ENCODE results near the gene KCNMA1.
"Not testable (repeated sequence)": the region's sequence is repeated elsewhere in the genome, so short reads cannot be mapped to it uniquely, and the experiment has no call there.

The KCNMA1 gene

DNA sequence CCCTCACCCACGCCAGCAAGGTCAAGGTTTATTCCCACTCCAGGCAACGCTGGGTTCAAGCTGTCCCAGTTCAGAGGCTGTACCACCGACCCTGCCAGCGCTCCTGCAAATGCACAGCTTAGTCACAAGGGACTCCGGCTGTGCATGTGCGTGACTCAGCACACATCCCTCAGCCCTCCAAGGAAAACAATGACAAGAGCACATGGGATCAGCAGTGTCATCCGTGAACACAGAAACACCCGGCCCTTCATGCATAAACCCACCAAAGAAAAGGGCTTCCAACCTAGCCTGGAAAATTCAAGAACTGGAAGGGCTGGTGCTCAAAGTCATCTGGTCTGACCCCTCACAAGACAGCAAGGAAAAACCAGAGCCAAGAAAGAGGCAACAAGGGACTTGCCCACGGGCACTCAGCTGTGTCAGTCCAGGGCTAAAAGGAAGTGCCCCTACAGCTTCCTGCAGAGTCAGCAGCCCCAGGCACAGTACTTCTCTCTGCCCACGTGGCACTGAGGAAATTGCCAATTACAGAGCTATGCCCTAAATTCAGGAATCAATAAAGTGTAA is 106.1 kb downstream of the KCNMA1 start:
- peak; percentile 55 for DNase-seq (ENCODE audit: low spot score)

DNA sequence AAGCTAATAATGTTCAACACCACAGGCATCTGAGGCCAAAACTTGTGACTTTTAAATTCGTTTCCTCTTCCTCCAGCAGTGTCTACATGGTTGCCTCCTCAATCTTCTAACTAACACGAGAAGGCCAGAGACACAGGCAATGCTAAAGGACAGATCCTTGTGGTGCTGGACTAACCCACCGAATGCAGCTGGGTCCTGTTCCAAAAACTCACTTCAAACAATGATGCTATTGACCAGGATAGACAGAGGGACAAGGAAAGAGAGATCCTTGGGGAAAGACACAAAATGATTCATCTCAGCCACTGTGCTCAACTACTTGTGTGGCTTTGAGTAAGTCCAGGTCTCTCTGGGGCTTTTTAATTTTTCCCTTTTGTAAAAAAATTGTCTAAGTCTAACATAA is 107.6 kb downstream of the KCNMA1 start:
- DNase-seq (ENCODE audit: low spot score): peak; percentile 31

DNA sequence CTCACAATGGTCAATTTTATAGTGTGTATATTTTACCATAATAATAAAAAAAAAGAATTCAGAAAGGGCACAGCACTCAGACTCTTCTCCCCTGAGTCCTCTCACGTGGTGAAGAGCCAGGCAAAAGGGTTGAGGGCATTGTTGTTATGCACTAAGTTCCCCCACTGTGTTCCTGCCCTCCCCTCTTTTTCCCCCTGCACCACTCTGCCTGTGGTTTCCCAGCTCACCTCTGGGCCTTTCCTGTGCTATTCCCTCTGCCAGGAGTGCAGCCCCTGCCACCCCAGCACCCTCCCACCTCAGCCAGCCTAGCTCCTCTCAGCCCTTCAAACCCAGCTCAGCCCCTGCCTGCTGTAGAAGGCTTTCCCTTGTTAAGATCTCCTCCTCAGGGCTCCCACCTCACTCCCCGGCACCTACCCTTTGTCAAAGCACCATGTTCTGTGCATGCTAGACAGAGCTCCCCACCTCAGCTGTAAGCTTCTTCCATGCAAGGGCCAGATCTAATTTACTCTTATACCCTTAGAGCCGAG is 108.5 kb downstream of the KCNMA1 start:
- DNase-seq (ENCODE audit: low spot score): no peak

DNA sequence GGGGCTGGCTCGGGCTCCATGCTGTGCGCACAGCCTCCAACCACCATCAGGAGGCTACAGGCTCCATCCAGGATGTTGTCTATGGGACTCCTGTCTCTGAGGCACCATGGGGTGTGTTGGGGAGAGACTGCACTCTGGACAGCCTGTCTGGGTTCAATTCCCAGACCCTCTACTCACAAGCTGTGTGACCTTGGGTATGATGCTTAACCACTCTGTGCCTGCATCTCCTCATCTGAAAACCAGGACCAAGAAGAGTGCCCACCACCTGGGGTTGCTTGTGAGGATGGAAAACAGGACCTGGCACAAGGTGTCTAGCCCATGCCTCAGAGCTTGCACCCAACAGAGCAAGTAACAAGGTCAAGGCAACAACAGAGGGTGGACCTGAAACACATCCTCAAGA is 109.8 kb downstream of the KCNMA1 start:
- DNase-seq (ENCODE audit: low spot score): no peak

DNA sequence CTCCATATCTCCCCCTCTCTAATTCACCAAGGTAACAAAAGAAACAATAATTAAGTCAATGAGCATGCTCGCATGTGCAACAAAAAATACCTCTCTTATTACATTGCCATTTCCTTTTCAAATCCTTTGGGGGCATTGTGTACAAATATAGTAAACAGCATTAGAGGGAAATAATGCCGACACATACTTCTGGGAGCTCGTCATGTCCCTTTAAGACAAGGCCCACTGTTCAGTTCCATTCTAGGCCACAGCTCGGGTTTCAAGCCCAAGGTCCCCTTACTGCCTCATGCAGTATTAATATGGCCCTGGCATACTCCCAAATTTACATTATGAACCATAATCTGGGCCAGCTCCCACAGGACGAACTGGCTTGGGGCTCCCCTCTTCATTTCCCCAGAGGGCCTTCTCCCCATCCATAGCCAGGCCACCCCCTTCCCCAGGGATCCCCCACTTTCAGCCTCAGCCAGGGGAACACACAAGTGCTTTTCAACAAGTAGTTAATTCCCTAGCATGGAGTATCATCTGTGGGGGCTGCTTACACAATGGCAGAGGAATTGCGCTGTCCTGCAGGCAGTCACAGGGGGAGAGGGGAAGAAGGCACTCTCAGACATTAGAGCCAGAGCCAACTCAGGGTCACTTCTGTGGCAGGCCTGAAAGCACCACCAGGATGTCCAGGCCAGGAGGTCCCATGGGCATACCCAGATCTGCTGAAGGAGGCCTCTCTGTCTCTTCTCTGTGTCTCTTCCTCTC is 110.6 kb downstream of the KCNMA1 start:
- no peak for DNase-seq (ENCODE audit: low spot score)

DNA sequence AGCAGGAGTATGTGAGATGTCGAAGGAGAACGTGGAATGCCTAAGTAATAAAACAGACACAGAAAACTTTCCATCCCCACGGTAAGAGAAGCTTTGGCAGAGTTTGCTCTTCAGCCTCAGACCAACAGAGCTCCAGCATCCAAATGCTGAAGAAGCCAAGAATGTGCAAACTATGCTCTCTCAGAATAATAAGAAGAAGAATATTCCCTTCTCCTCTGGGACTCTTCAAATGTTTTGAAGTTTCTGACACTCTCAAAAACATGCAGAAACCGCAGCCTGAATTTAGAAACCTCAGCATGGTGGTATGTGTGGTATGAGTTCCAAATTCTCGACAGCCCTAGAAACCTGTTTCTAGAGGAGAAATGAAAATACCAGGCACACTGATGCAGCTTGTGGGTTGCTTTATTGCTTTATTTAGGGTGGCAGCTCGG is 113.3 kb downstream of the KCNMA1 start:
- no peak for DNase-seq (ENCODE audit: low spot score)

DNA sequence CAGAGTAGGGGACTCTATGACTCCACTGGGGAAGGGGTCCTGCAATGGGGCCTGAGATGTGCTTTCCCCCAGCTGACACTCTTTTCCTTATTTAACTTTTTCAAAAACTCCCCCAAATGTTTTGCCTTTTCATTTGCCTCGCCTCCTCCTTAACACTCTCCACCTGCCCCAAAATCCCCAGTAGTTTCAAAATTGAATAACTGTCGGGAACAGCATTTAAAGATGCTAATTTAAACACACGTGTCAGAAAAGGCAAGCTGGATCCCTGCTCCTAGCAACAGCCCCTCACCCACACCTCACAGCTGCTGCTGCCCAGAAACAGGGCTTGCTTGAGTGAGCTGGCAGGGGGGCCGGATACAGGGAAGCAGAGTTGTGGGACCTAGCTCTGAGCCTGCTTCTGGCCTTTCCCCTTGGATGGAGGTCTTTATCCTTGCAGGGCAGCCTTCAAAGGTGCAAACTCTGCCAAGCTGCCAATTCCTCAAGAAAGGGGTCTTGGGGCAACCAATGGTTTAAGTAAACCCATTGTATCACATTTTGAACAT is 115.3 kb downstream of the KCNMA1 start:
- no peak for DNase-seq (ENCODE audit: low spot score)

DNA sequence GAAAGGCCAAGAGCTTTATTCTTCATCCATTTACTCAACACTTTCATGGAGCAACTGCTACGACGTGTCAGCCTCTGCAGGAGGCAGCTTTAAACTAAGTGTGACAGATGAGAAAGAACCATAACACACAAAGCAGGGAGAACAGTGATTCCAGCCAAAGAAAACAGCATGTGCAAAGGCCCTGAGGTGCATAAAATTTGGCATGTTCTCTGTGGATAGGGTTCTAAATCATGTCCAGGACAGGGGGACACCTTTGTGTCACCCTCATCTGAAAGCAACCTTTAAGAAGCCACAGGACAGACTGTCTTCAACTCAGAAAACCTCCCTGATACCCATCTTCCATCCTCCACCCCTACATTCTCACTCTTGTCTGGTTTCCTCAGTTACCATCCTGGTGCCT is 116.6 kb downstream of the KCNMA1 start:
- no peak for DNase-seq (ENCODE audit: low spot score)

DNA sequence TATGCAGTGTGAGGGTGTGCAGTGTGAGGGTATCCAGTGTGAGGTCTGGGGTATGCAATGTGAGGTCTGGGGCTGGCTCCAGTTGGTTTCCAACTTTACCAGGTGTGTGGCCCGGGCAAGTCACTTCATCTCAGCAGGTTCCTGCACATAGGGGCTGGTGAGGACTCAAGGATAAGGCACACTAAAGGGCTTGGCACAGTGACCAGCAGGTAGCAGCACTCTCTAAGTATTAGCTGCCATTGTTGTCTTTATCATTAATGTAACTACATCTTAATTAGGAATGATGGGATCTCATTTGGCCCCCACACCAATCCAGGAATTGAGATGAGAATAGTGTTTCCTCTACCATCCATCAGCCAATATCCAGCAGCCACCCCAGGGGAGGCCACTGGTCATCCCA is 117.3 kb downstream of the KCNMA1 start:
- DNase-seq (ENCODE audit: low spot score): no peak

DNA sequence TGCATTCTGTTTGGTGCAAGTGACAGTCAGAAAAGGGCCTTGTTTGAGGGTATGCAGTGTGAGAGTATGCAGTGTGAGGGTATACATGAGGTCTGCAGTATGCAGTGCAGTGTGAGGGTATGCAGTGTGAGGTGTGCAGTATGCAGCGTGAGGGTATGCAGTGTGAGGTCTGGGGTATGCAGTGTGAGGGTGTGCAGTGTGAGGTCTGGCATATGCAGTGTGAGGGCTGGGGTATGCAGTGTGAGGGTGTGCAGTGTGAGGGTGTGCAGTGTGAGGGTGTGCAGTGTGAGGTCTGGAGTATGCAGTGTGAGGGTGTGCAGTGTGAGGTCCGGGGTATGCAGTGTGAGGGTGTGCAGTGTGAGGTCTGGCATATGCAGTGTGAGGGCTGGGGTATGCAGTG is 117.8 kb downstream of the KCNMA1 start:
- DNase-seq (ENCODE audit: low spot score): not testable (repeated sequence)

DNA sequence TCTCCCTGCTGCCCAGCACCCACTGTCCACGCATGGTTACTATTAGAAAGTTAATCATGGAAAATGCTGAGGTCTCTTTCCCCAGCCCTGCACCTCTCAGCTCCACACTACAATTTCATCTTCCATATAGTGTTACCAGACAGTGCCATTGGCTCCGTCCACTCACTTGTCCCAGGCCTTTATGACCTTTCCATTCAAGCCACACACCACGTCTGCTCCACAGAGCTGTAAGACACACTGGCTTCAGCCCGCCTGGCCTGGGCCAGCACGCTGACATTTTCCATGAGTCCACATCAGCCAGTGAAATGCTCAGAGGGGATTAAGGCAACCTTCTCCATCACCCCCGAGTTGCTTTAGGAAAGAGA is 118.7 kb downstream of the KCNMA1 start:
- no peak for DNase-seq (ENCODE audit: low spot score)

DNA sequence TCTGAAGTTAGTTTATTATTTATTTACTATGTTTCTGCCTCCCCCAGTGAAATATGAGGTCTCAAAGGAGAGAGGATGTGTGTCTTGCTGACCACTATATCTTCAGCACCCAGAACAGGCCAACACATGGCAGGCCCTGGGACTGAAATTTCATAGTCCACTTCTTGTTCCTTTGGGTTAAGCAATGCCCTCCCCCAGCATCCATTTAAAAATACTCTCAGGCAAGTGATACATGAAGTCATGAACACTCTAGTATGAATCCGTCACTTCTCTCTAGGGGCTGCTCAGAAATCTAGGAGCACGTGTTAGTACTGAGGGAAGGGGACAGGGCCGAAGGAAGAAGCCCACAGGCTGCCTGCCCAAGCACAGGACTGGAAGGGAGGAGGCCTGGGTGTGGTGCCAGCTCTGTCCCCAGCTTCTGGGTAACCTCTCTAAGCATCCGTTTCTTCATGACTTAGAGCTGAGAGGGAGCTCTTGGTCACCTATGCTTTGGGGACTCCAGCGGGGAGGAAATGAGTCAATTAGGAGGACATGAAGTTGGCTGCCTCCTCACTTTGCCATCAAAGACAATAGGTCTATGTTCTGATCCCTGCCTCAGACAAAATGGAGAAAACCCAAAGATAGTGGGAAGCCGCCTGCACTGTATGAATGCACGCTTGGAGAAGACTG is 119.2 kb downstream of the KCNMA1 start:
- no peak for DNase-seq (ENCODE audit: low spot score)

DNA sequence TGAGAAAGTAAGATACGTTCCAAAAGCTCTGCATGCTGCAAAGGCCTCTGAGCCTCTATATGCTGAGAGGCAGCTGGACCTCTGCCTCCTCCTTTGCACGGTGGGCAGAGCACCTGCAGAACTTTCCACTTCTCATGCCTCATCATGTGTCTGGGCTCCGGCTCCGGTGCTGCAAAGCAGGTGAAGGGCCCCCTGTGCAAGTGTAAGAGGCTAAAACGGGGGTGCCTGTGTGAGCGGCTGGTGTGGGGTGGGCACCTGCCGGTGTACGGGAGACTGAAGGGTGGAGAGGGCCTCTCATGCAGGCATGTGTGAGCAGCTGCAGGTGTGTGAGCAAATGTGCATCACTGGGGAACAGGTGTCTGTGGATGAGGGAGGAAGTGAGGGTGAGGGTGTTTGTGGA is 121.0 kb downstream of the KCNMA1 start:
- no peak for DNase-seq (ENCODE audit: low spot score)

DNA sequence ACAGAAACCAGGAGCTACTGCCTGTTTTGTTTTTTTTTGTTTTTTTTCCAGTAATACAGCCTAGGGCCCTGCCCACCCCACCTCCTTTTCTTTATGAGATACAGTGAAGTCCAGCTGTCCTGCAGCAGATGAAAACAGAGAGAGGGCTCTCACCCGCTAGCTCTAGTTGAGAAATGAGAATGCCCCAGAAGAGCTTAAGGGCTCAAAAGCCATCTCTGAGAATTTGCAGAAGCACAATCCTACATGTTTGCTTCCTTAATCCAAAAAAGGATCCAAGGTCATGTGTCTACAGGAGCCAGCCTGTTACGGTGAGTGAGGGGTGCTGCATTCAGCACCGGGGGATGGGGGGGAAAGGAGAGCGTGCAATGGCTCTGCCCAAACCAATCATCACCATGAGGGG is 122.7 kb downstream of the KCNMA1 start:
- DNase-seq (ENCODE audit: low spot score): no peak

DNA sequence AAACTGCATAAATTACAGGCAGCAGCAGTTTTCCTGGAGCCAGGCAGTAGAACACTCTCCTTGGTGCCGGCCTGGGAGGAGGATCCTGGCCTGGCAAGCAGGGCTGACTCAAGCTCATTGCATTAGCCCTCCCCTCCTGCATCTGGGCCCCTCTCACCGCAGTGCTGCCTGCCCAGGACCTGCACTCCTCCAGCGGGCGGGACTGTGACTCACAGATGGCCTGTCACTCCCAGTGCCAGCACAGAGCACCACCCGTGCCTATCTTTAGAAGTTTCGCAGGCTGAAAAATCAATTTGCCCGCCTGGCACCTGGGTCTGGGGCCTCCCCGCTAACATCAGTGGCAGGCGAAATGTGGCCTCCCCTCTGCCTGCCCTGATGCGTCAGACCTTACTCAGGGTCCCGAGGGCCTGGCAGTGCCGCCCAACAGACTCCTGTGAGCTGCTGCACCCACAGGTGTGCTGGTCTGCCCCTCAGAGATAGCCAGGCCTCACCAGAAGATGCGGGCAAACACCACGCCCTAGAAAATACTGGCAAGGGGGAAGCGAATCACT is 123.8 kb downstream of the KCNMA1 start:
- DNase-seq (ENCODE audit: low spot score): no peak

DNA sequence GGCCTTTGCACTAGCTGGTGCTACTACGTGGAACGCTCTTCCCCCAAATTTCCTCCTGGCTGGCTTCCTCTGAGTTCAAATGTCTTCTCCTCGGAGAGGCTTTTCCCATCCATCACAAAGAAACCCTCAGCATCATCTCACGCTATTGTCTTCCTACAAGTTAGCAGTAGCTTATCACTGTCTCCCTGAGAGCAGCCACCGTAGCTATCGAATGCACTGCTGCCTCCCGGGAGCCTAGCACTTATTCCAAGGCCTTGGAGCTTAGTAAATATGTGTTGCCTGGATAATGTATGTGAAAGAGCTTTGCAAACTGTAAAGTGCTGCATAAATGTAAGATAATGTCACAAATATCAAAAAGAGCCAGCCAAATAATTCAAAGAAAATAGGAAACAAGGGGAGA is 124.4 kb downstream of the KCNMA1 start:
- DNase-seq (ENCODE audit: low spot score): no peak

DNA sequence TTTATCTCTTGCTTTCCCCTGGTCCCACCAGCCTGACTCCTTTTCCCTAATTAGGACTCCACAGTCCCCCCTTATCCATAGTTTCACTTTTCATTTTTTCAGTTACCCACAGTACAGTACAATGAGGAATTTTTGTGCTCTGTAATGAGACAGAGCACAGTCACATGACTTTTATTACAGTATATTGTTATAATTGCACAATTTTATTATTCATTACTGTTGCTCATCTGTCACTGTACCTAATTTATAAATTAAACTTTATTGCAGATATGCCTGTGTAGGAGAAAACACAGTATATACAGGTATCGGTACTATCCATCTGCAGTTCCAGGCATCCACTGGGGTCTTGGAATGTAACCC is 125.4 kb downstream of the KCNMA1 start:
- DNase-seq (ENCODE audit: low spot score): no peak

DNA sequence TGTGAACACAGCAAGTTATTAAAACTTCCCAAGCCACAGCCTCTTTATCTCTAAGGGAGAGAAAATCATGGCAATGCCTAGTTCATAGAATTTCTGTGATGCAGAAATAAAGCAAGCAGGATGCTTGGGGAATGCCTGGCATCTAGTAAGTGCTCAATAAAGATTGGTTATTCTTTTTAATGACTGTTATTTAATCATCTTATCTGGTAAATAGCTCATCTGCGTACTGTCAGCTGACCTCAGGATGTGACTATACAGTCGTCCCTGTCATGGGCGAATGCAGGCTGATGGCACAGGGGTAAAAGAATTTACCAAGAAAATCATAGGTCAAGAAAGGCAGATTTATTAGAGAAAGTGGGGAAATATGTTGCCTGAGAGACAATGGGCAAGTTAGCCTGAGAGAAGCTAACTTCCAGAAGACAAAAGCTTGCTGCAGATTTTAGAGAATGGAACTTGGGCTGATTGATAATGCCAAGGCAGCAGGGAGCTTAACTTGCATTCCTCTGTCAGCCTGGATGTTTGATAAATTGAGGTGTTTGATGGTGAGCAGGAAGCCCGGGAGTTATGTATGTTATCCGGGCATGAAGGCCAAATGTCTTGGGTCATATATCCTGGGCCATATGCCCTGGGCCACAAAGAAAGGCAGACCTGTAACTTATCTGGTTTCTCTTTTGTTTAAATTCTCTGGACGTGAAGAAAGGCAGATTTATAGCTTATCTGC is 126.0 kb downstream of the KCNMA1 start:
- DNase-seq (ENCODE audit: low spot score): no peak

DNA sequence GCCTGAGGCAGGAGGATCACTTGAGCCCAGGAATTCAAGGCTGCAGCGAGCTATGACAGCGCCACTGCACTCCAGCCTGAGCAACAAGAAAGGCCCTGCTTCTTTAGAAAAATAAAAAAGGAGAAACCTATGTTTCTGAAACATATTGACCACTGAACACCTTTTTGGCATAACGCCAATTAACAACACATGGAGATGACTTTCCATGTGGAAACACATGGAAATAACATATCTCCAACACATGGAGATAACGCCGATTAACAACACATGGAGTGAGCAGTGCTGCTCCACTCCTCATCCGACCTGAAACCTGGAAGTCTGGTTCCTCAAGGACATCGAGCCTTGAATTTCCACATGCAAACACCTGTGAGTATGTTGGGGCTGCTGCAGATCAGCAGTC is 126.9 kb downstream of the KCNMA1 start:
- no peak for DNase-seq (ENCODE audit: low spot score)

DNA sequence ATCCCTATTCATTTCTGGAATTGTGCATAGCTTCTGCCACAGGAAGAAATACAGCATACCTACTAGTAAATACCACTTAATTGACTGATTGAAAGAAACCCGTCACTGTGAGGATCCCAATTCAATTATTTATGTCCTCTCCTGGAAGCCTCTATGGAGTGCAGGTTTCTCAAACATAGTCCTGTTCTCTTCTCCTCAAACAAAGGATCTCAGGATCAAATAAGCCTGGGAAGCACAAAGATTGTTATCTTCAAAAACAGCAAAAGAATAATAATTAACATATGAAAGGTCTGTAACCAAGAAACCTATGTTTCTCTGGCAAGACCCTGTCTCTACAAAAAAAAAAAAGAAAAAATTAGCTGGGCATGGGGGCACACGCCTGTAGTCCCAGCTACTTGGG is 127.3 kb downstream of the KCNMA1 start:
- no peak for DNase-seq (ENCODE audit: low spot score)

DNA sequence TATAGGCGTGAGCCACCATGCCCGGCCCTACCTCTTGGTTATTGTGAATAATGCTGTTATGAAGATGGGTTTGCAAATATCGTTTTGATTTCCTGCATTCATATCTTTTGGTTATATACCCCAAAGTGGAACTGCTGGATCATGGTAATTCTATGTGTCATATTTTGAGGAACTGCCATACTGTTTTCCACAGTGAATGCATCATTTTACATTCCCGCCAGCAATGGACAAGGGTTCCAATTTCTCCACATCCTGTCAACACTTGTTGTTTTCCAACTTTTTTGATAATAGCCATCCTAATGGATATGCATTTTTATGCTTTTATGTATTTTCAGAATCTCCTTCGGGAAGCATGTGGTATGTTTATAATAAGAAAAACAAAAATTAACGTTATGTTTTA is 128.2 kb downstream of the KCNMA1 start:
- no peak for DNase-seq (ENCODE audit: low spot score)

DNA sequence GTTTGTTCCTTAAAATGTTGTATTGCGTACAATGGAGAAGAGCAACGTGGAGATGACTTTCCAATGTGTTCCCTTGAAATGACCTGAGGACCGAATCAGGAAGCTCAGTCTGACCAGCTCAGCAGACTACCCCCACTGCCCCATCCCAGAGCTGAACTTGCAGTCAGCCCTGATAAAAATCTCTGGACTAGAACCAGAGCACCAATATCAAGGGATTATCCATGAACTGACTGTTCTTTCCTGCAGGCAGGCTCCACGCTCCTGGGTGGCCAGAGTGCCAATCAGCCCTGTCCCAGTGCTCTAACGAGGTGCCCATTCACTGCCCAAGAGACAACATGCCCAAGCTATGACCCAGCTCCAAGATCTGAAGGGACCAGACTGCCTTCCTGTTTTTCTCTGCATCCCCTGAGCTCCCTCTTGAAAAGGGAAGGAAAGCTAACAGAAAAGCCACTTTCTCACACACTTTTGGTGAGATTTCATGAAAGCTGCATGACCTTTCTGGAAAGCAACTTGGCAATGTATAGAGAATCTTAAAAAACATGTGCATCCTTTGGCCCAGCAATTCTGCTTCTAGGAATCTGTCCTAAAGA is 130.2 kb downstream of the KCNMA1 start:
- DNase-seq (ENCODE audit: low spot score): no peak

All from pons (tissue), 1 donor.